ENCODE measurements around the gene NUP93.
"Not testable (repeated sequence)": the region's sequence is repeated elsewhere in the genome, so short reads cannot be mapped to it uniquely, and the experiment has no call there.

NUP93 gene

GRCh38 chr16:56710181-56710737 is 19.7 kb upstream of the NUP93 start:
- no peak for FAIRE-seq

- FAIRE-seq, result no peak
Observed at GRCh38 chr16:56711862-56712261, 18.1 kb upstream of the NUP93 start.

- FAIRE-seq, result no peak
Observed at GRCh38 chr16:56713794-56714193, 16.1 kb upstream of the NUP93 start.

- FAIRE-seq, result no peak
Observed at GRCh38 chr16:56715126-56715525, 14.8 kb upstream of the NUP93 start.

GRCh38 chr16:56716761-56717160 is 13.2 kb upstream of the NUP93 start:
- no peak for FAIRE-seq

GRCh38 chr16:56717532-56717931 is 12.4 kb upstream of the NUP93 start:
- not testable (repeated sequence) for FAIRE-seq

GRCh38 chr16:56722200-56722842 is 7.6 kb upstream of the NUP93 start:
- FAIRE-seq, result no peak

GRCh38 chr16:56724191-56724590 is 5.7 kb upstream of the NUP93 start:
- no peak for FAIRE-seq

- FAIRE-seq, result no peak
Observed at GRCh38 chr16:56726283-56726682, 3.6 kb upstream of the NUP93 start.

- FAIRE-seq, result no peak
Observed at GRCh38 chr16:56726926-56727325, 3.0 kb upstream of the NUP93 start.

GRCh38 chr16:56728027-56728426 is 1.9 kb upstream of the NUP93 start:
- no peak for FAIRE-seq

- FAIRE-seq, result no peak
Observed at GRCh38 chr16:56728980-56729734, 772 bp upstream of the NUP93 start.

GRCh38 chr16:56732366-56732765 is 2.4 kb downstream of the NUP93 start:
- no peak for FAIRE-seq

GRCh38 chr16:56732832-56733231 is 2.9 kb downstream of the NUP93 start:
- FAIRE-seq, result no peak

- FAIRE-seq, result no peak
Observed at GRCh38 chr16:56734429-56734828, 4.5 kb downstream of the NUP93 start.

GRCh38 chr16:56736476-56736875 is 6.5 kb downstream of the NUP93 start:
- no peak for FAIRE-seq

GRCh38 chr16:56737539-56737938 is 7.6 kb downstream of the NUP93 start:
- no peak for FAIRE-seq

- FAIRE-seq, result no peak
Observed at GRCh38 chr16:56738221-56738620, 8.3 kb downstream of the NUP93 start.

GRCh38 chr16:56739378-56739777 is 9.4 kb downstream of the NUP93 start:
- not testable (repeated sequence) for FAIRE-seq

GRCh38 chr16:56741399-56741798 is 11.5 kb downstream of the NUP93 start:
- no peak for FAIRE-seq

- peak; percentile 44 for FAIRE-seq
Observed at GRCh38 chr16:56742030-56742984, 12.4 kb downstream of the NUP93 start.

- FAIRE-seq, result no peak
Observed at GRCh38 chr16:56743840-56744239, 13.9 kb downstream of the NUP93 start.

- no peak for FAIRE-seq
Observed at GRCh38 chr16:56744996-56745640, 15.2 kb downstream of the NUP93 start.
